HUES48 (cell line): Measurements from ENCODE around the gene TGFB1.
"Not testable (repeated sequence)": the region's sequence is repeated elsewhere in the genome, so short reads cannot be mapped to it uniquely, and the experiment has no call there.

Experiments used
- H3K27ac ChIP-seq: one replicate; pipeline ENCODE4 v1.7.0; 2013; ENCODE audit warnings: low read depth, low read length, inconsistent platforms
- H3K27me3 ChIP-seq: 2 replicates; pipeline ENCODE4 v1.6.1; 2013; ENCODE audit warnings: mild to moderate bottlenecking, low read length; ENCODE audit not compliant: control insufficient read depth, insufficient read depth
- H3K36me3 ChIP-seq: 2 replicates; pipeline ENCODE4 v1.6.1; 2013; ENCODE audit warnings: low read length; ENCODE audit not compliant: control insufficient read depth, insufficient read depth
- H3K4me1 ChIP-seq: 2 replicates; pipeline ENCODE4 v1.6.1; 2013; ENCODE audit warnings: mild to moderate bottlenecking, low read length; ENCODE audit not compliant: control insufficient read depth, insufficient read depth
- H3K4me3 ChIP-seq: 2 replicates; pipeline ENCODE4 v1.5.1; 2013; ENCODE audit warnings: mild to moderate bottlenecking, low read depth, low read length
- H3K9ac ChIP-seq: 2 replicates; pipeline ENCODE4 v1.6.1; 2013; ENCODE audit warnings: mild to moderate bottlenecking, low read depth, low read length, moderate library complexity
- H3K9me3 ChIP-seq: 2 replicates; pipeline ENCODE4 v1.6.1; 2013; ENCODE audit warnings: low read length; ENCODE audit not compliant: control insufficient read depth, insufficient read depth

TGFB1 gene

GRCh38 chr19:41391618-41392017, 37.9 kb upstream of the TGFB1 start:
- Histone ChIP-seq H3K27ac (no peak overlapping the region), H3K9me3 (no peaks in the 10 kb centered on the region), H3K36me3 (peaks cover 44% of the 10 kb centered on the region), H3K9ac (no peak overlapping the region), H3K4me1 (no peaks in the 10 kb centered on the region), H3K27me3 (no peaks in the 10 kb centered on the region), H3K4me3 (no peak overlapping the region)

GRCh38 chr19:41386442-41386841, 32.7 kb upstream of the TGFB1 start:
- H3K27me3 ChIP-seq: no peaks in the 10 kb centered on the region
- peaks cover 42% of the 10 kb centered on the region for H3K36me3 ChIP-seq
- H3K4me3 ChIP-seq: no peak overlapping the region
- H3K9ac ChIP-seq: no peak overlapping the region
- H3K27ac ChIP-seq: no peak overlapping the region
- H3K4me1 ChIP-seq: no peaks in the 10 kb centered on the region
- no peaks in the 10 kb centered on the region for H3K9me3 ChIP-seq

- no peaks in the 10 kb centered on the region for H3K27me3 ChIP-seq
- H3K9me3 ChIP-seq: no peaks in the 10 kb centered on the region
- H3K27ac ChIP-seq: no peak overlapping the region
- no peaks in the 10 kb centered on the region for H3K4me1 ChIP-seq
- H3K9ac ChIP-seq: no peak overlapping the region
- H3K36me3 ChIP-seq: peaks cover 23% of the 10 kb centered on the region
- H3K4me3 ChIP-seq: no peak overlapping the region
These were observed 30.6 kb upstream of the TGFB1 start for GRCh38 chr19:41384351-41384750.

- H3K4me1 ChIP-seq, H3K4me3 ChIP-seq, H3K36me3 ChIP-seq, H3K9me3 ChIP-seq, H3K27me3 ChIP-seq, H3K9ac ChIP-seq, H3K27ac ChIP-seq: not testable (repeated sequence)
These were observed 27.8 kb upstream of the TGFB1 start for GRCh38 chr19:41381536-41381935.

GRCh38 chr19:41377977-41378709, 24.4 kb upstream of the TGFB1 start:
- Histone ChIP-seq H3K9ac (no peak overlapping the region), H3K27ac (peak overlapping the region; percentile 12), H3K36me3 (no peaks in the 10 kb centered on the region), H3K4me1 (peaks cover 2% of the 10 kb centered on the region), H3K4me3 (no peak overlapping the region), H3K27me3 (peaks cover 10% of the 10 kb centered on the region; the same call in 1 of the 2 replicates), H3K9me3 (no peaks in the 10 kb centered on the region)

- H3K9ac ChIP-seq: no peak overlapping the region
- peaks cover 10% of the 10 kb centered on the region; the same call in 1 of the 2 replicates for H3K27me3 ChIP-seq
- peak overlapping the region; percentile 80 for H3K4me3 ChIP-seq
- peak overlapping the region; percentile 33 for H3K27ac ChIP-seq
- no peaks in the 10 kb centered on the region for H3K9me3 ChIP-seq
- no peaks in the 10 kb centered on the region for H3K36me3 ChIP-seq
- H3K4me1 ChIP-seq: peaks cover 2% of the 10 kb centered on the region
These were observed 23.3 kb upstream of the TGFB1 start for GRCh38 chr19:41376998-41377365.

- no peaks in the 10 kb centered on the region for H3K9me3 ChIP-seq
- H3K27ac ChIP-seq: peak within 1 kb of the TSS; percentile 58
- peaks cover 2% of the 10 kb centered on the region for H3K4me1 ChIP-seq
- H3K27me3 ChIP-seq: peaks cover 10% of the 10 kb centered on the region; the same call in 1 of the 2 replicates
- peak within 1 kb of the TSS; percentile 54; the same call in 1 of the 2 replicates for H3K9ac ChIP-seq
- H3K4me3 ChIP-seq: peak within 1 kb of the TSS; percentile 80
- H3K36me3 ChIP-seq: no peaks in the 10 kb centered on the region
These were observed 22.7 kb upstream of the TGFB1 start, which contains the start of gene TMEM91 for GRCh38 chr19:41376241-41376997. TSS of gene TMEM91 (plus strand) at chr19:41376533. CDS start at chr19:41378310, 1,777 bp downstream.

- Histone ChIP-seq H3K36me3 (no peaks in the 10 kb centered on the region), H3K9me3 (no peaks in the 10 kb centered on the region), H3K9ac (no peak overlapping the region), H3K27ac (no peak overlapping the region), H3K27me3 (peaks cover 10% of the 10 kb centered on the region; the same call in 1 of the 2 replicates), H3K4me3 (no peak overlapping the region), H3K4me1 (peaks cover 2% of the 10 kb centered on the region)
These were observed 20.3 kb upstream of the TGFB1 start for GRCh38 chr19:41373993-41374392.

GRCh38 chr19:41372501-41372900, 18.8 kb upstream of the TGFB1 start:
- Histone ChIP-seq H3K9ac (no peak overlapping the region), H3K27me3 (peaks cover 9% of the 10 kb centered on the region; the same call in 1 of the 2 replicates), H3K4me3 (no peak overlapping the region), H3K4me1 (no peaks in the 10 kb centered on the region; the same call in 1 of the 2 replicates), H3K36me3 (no peaks in the 10 kb centered on the region), H3K9me3 (no peaks in the 10 kb centered on the region), H3K27ac (no peak overlapping the region)

- H3K27ac ChIP-seq: no peak overlapping the region
- H3K36me3 ChIP-seq: no peaks in the 10 kb centered on the region
- H3K4me3 ChIP-seq: no peak overlapping the region
- H3K27me3 ChIP-seq: no peaks in the 10 kb centered on the region
- no peak overlapping the region for H3K9ac ChIP-seq
- no peaks in the 10 kb centered on the region for H3K4me1 ChIP-seq
- no peaks in the 10 kb centered on the region for H3K9me3 ChIP-seq
These were observed 17.8 kb upstream of the TGFB1 start for GRCh38 chr19:41371541-41371940.

GRCh38 chr19:41371119-41371518, 17.4 kb upstream of the TGFB1 start:
- H3K27me3 ChIP-seq, H3K36me3 ChIP-seq, H3K9ac ChIP-seq, H3K27ac ChIP-seq, H3K4me3 ChIP-seq, H3K9me3 ChIP-seq, H3K4me1 ChIP-seq: not testable (repeated sequence)
